CD4-positive, alpha-beta T cell treated with Interleukin-10 for 1 hour (primary cell): ENCODE results near the gene CCDC192.
"Not testable (repeated sequence)": the region's sequence is repeated elsewhere in the genome, so short reads cannot be mapped to it uniquely, and the experiment has no call there.

ENCODE experiments used
- DNase-seq: peaks from one replicate; pipeline ENCODE4 v3.0.0-alpha.2; 2020

CCDC192 gene

GRCh38 chr5:127769386-127769785, 66.2 kb downstream of the CCDC192 start:
- no peak for DNase-seq

- DNase-seq, result no peak
These were observed 67.1 kb downstream of the CCDC192 start for GRCh38 chr5:127770272-127770671.

GRCh38 chr5:127772531-127772930, 69.3 kb downstream of the CCDC192 start:
- no peak for DNase-seq

- DNase-seq, result no peak
These were observed 71.0 kb downstream of the CCDC192 start for GRCh38 chr5:127774221-127774620.

GRCh38 chr5:127776477-127776876, 73.3 kb downstream of the CCDC192 start:
- DNase-seq, result no peak

- no peak for DNase-seq
These were observed 74.8 kb downstream of the CCDC192 start for GRCh38 chr5:127777957-127778356.

- DNase-seq, result not testable (repeated sequence)
These were observed 79.3 kb downstream of the CCDC192 start for GRCh38 chr5:127782450-127782849.

GRCh38 chr5:127785098-127785927, 82.1 kb downstream of the CCDC192 start:
- DNase-seq, result peak; percentile 40

- no peak for DNase-seq
These were observed 88.2 kb downstream of the CCDC192 start for GRCh38 chr5:127791439-127791838.

GRCh38 chr5:127791908-127792307, 88.7 kb downstream of the CCDC192 start:
- not testable (repeated sequence) for DNase-seq

- DNase-seq, result no peak
These were observed 89.9 kb downstream of the CCDC192 start for GRCh38 chr5:127793052-127793451.

- no peak for DNase-seq
These were observed 90.7 kb downstream of the CCDC192 start for GRCh38 chr5:127793879-127794278.

GRCh38 chr5:127796211-127796610, 93.0 kb downstream of the CCDC192 start:
- DNase-seq, result no peak

- no peak for DNase-seq
These were observed 96.2 kb downstream of the CCDC192 start for GRCh38 chr5:127799293-127799905.

- DNase-seq, result no peak
These were observed 98.7 kb downstream of the CCDC192 start for GRCh38 chr5:127801751-127802476.

- DNase-seq, result no peak
These were observed 99.3 kb downstream of the CCDC192 start for GRCh38 chr5:127802477-127802865.

- no peak for DNase-seq
These were observed 101.8 kb downstream of the CCDC192 start for GRCh38 chr5:127804886-127805426.

GRCh38 chr5:127805448-127805847, 102.3 kb downstream of the CCDC192 start:
- DNase-seq, result no peak

GRCh38 chr5:127806776-127807175, 103.6 kb downstream of the CCDC192 start:
- DNase-seq, result no peak

GRCh38 chr5:127809533-127809932, 106.3 kb downstream of the CCDC192 start:
- no peak for DNase-seq

- DNase-seq, result no peak
These were observed 106.8 kb downstream of the CCDC192 start for GRCh38 chr5:127810017-127810416.

GRCh38 chr5:127810707-127811490, 107.7 kb downstream of the CCDC192 start:
- no peak for DNase-seq

- no peak for DNase-seq
These were observed 109.4 kb downstream of the CCDC192 start for GRCh38 chr5:127812570-127812969.
